Measurements from ENCODE around the gene TNIP2. TPM values are rescaled to one million over a fixed set of nuclear protein-coding genes. Genes with fewer than 3 reads are reported as not detected.

Gene TNIP2
- total and polyA plus RNA-seq, 2 of the 13 experiments (the other 11 are each of a cell fraction or from before 2014, with no cell fraction given) = 25.6 to 38.0 TPM

DNA sequence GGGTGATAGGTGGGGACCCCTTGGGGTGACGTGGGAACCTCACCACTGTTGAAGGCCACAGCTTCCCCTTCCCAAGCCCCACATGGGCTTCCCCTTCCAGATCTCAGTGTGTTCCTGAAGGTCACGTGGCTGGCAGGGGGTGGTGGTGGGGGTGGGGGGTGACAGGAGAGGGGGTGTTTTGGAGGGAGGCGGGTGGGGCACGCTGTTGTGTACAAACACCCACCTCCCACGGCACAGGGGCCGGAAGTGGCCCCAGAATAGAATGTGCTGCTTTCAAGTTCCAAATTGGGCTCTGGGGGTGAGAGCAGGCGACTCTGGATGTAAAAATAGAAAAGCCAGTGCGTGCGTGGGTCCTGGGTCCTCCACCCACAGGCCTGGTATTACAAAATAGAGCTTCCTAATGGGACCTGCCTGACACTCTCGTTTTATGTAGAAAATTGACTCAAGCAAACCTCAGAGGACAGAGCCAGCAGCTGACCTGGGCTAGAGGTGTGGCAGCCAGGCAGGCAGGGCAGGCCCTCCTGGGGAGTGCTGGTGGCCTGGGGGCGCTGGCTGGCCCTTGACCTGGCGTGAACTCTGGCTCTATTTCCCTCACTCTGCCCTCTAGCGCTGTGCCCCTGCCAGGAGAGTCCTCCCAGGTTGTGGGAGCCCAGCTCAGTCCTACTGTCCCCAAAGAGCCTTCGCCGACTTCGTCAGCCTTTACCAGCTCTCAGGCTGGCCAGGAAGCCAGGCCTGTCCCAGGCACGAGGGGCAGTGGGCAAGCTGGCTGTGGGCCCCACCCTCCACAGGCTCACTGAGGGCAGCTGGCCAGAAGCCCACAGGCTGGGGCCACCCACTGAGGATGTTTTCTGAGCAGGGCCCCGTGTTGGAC is 31.3 kb upstream of the TNIP2 start (continued):
- TF ChIP-seq, protein P1, sequence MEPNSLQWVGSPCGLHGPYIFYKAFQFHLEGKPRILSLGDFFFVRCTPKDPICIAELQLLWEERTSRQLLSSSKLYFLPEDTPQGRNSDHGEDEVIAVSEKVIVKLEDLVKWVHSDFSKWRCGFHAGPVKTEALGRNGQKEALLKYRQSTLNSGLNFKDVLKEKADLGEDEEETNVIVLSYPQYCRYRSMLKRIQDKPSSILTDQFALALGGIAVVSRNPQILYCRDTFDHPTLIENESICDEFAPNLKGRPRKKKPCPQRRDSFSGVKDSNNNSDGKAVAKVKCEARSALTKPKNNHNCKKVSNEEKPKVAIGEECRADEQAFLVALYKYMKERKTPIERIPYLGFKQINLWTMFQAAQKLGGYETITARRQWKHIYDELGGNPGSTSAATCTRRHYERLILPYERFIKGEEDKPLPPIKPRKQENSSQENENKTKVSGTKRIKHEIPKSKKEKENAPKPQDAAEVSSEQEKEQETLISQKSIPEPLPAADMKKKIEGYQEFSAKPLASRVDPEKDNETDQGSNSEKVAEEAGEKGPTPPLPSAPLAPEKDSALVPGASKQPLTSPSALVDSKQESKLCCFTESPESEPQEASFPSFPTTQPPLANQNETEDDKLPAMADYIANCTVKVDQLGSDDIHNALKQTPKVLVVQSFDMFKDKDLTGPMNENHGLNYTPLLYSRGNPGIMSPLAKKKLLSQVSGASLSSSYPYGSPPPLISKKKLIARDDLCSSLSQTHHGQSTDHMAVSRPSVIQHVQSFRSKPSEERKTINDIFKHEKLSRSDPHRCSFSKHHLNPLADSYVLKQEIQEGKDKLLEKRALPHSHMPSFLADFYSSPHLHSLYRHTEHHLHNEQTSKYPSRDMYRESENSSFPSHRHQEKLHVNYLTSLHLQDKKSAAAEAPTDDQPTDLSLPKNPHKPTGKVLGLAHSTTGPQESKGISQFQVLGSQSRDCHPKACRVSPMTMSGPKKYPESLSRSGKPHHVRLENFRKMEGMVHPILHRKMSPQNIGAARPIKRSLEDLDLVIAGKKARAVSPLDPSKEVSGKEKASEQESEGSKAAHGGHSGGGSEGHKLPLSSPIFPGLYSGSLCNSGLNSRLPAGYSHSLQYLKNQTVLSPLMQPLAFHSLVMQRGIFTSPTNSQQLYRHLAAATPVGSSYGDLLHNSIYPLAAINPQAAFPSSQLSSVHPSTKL (CRISPR knock-in tag; IDR thresholded peaks at IDR 0.05) = peak; percentile 38; the same call in 1 of the 2 replicates
- TF ChIP-seq ZNF382 (CRISPR knock-in tag; IDR thresholded peaks at IDR 0.05; ENCODE audit: borderline replicate concordance) (no peak), TGIF2 (CRISPR knock-in tag; IDR thresholded peaks at IDR 0.05) (no peak), CBX5 (CRISPR knock-in tag; IDR thresholded peaks at IDR 0.05; ENCODE audit: borderline replicate concordance) (no peak), CAMTA2 (CRISPR knock-in tag; IDR thresholded peaks at IDR 0.05; ENCODE audit: borderline replicate concordance) (no peak), ZNF598 (CRISPR knock-in tag; IDR thresholded peaks at IDR 0.05; ENCODE audit: borderline replicate concordance) (0 out of 2 replicates have a peak, but pooled peaks have one; percentile 60), HOXA3 (CRISPR knock-in tag; IDR thresholded peaks at IDR 0.05) (peak; percentile 33; the same call in 1 of the 2 replicates), RXRA (CRISPR knock-in tag; IDR thresholded peaks at IDR 0.05) (peak; percentile 98), EED (CRISPR knock-in tag; IDR thresholded peaks at IDR 0.05) (no peak), REL (CRISPR knock-in tag; conservative IDR thresholded peaks at IDR 0.05) (no peak), HNRNPH1 (optimal IDR thresholded peaks at IDR 0.05; ENCODE audit: low read depth, low read length) (no peak), U2AF2 (IDR thresholded peaks at IDR 0.05; ENCODE audit: low read depth, low read length) (no peak), ZNF12 (CRISPR knock-in tag; IDR thresholded peaks at IDR 0.05) (no peak), ELF3 (CRISPR knock-in tag; IDR thresholded peaks at IDR 0.05) (peak; percentile 39; the same call in 1 of the 2 replicates)
- TF ChIP-seq, protein P2, sequence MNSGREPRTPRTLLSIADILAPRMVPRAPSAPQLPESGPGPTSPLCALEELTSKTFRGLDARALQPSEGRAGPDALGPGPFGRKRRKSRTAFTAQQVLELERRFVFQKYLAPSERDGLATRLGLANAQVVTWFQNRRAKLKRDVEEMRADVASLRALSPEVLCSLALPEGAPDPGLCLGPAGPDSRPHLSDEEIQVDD (CRISPR knock-in tag; IDR thresholded peaks at IDR 0.05; ENCODE audit: borderline replicate concordance) = no peak
- TF ChIP-seq, protein P3, sequence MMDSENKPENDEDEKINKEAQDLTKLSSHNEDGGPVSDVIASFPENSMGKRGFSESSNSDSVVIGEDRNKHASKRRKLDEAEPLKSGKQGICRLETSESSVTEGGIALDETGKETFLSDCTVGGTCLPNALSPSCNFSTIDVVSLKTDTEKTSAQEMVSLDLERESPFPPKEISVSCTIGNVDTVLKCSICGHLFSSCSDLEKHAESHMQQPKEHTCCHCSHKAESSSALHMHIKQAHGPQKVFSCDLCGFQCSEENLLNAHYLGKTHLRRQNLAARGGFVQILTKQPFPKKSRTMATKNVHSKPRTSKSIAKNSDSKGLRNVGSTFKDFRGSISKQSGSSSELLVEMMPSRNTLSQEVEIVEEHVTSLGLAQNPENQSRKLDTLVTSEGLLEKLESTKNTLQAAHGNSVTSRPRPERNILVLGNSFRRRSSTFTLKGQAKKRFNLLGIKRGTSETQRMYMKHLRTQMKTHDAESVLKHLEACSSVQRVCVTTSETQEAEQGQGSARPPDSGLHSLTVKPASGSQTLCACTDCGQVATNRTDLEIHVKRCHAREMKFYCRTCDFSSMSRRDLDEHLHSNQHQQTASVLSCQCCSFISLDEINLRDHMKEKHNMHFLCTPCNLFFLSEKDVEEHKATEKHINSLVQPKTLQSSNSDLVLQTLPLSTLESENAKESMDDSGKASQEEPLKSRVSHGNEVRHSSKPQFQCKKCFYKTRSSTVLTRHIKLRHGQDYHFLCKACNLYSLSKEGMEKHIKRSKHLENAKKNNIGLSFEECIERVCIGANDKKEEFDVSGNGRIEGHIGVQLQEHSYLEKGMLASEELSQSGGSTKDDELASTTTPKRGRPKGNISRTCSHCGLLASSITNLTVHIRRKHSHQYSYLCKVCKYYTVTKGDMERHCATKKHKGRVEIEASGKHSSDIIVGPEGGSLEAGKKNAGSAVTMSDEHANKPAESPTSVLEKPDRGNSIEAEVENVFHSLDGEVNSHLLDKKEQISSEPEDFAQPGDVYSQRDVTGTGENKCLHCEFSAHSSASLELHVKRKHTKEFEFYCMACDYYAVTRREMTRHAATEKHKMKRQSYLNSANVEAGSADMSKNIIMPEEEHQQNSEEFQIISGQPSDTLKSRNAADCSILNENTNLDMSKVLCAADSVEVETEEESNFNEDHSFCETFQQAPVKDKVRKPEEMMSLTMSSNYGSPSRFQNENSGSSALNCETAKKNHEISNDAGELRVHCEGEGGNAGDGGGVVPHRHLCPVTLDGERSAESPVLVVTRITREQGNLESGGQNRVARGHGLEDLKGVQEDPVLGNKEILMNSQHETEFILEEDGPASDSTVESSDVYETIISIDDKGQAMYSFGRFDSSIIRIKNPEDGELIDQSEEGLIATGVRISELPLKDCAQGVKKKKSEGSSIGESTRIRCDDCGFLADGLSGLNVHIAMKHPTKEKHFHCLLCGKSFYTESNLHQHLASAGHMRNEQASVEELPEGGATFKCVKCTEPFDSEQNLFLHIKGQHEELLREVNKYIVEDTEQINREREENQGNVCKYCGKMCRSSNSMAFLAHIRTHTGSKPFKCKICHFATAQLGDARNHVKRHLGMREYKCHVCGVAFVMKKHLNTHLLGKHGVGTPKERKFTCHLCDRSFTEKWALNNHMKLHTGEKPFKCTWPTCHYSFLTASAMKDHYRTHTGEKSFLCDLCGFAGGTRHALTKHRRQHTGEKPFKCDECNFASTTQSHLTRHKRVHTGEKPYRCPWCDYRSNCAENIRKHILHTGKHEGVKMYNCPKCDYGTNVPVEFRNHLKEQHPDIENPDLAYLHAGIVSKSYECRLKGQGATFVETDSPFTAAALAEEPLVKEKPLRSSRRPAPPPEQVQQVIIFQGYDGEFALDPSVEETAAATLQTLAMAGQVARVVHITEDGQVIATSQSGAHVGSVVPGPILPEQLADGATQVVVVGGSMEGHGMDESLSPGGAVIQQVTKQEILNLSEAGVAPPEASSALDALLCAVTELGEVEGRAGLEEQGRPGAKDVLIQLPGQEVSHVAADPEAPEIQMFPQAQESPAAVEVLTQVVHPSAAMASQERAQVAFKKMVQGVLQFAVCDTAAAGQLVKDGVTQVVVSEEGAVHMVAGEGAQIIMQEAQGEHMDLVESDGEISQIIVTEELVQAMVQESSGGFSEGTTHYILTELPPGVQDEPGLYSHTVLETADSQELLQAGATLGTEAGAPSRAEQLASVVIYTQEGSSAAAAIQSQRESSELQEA (CRISPR knock-in tag; IDR thresholded peaks at IDR 0.05; ENCODE audit: not compliant biosample characterization) = no peak
